Measurements from ENCODE around the gene CLEC18A.
"Not testable (repeated sequence)": the region's sequence is repeated elsewhere in the genome, so short reads cannot be mapped to it uniquely, and the experiment has no call there.

GRCh38 chr16:69951017-69951671 is at the start of gene CLEC18A:
- TF ChIP-seq EZH2phosphoT487 (IDR thresholded peaks at IDR 0.05; ENCODE audit: borderline replicate concordance, low read length); CTCF (IDR thresholded peaks at IDR 0.05; ENCODE audit: low read depth, low read length, poor library complexity, severe bottlenecking): not testable (repeated sequence)

Data from DOHH2 (cell line).